Measurements from ENCODE around the gene PTOV1. TPM values are rescaled to one million over a fixed set of nuclear protein-coding genes. Genes with fewer than 3 reads are reported as not detected.

PTOV1 gene
- total and polyA plus RNA-seq, 2 of the 13 experiments (the other 11 are each of a cell fraction or from before 2014, with no cell fraction given), result 63.5 to 68.5 TPM

GRCh38 chr19:49877879-49878743, 27.2 kb downstream of the PTOV1 start (continued):
- TF ChIP-seq SAP130 (CRISPR knock-in tag; IDR thresholded peaks at IDR 0.05; ENCODE audit: low read depth) (peak; percentile 67; the same call in 1 of the 2 replicates), E2F2 (CRISPR knock-in tag; IDR thresholded peaks at IDR 0.05; ENCODE audit: borderline replicate concordance) (no peak), USF2 (IDR thresholded peaks at IDR 0.05; ENCODE audit: low read depth, low read length) (no peak), USF2 (CRISPR knock-in tag; IDR thresholded peaks at IDR 0.05; ENCODE audit: borderline replicate concordance) (no peak), HNF1A (IDR thresholded peaks at IDR 0.05; ENCODE audit: low read depth) (no peak), HNF1A (CRISPR knock-in tag; IDR thresholded peaks at IDR 0.05; ENCODE audit: borderline replicate concordance) (no peak), ZNF276 (CRISPR knock-in tag; IDR thresholded peaks at IDR 0.05; ENCODE audit: low read depth) (no peak), TFE3 (CRISPR knock-in tag; IDR thresholded peaks at IDR 0.05) (no peak), RBFOX2 (IDR thresholded peaks at IDR 0.05; ENCODE audit: low read depth, low read length) (peak; percentile 81), SAFB2 (CRISPR knock-in tag; IDR thresholded peaks at IDR 0.05; ENCODE audit: borderline replicate concordance, low read depth) (no peak), ZC3H13 (CRISPR knock-in tag; IDR thresholded peaks at IDR 0.05) (0 out of 2 replicates have a peak, but pooled peaks have one; percentile 76), ZNF772 (CRISPR knock-in tag; IDR thresholded peaks at IDR 0.05) (peak; percentile 25; the same call in 1 of the 2 replicates), CHD4 (IDR thresholded peaks at IDR 0.05; ENCODE audit: borderline replicate concordance, low read length) (no peak)

Data from HepG2 (cell line).